GM13977 (cell line): ENCODE measurements around the gene AMER3.

Experiments used
- DNase-seq: peaks from one replicate; pipeline ENCODE4 v3.0.0; 2012; ENCODE audit warnings: low spot score
- in situ Hi-C: fragments of 300-500 bp; cut with MboI; formaldehyde crosslinking; loops from one replicate; pipeline ENCODE4 v1.12.0; 2022; ENCODE audit warnings: low sequenced_read_pairs, low pct_unique_long_range_greater_than_20kb, mixed read lengths, inconsistent platforms; ENCODE audit not compliant: unreplicated experiment
- TF ChIP-seq, protein P1 (sequence below): IDR thresholded peaks from 2 replicates; pipeline ENCODE4 v1.5.1; 2012; ENCODE audit warnings: mild to moderate bottlenecking, control low read depth; ENCODE audit not compliant: insufficient read depth; ENCODE audit errors: extremely low read depth, missing control alignments

The AMER3 gene

DNA sequence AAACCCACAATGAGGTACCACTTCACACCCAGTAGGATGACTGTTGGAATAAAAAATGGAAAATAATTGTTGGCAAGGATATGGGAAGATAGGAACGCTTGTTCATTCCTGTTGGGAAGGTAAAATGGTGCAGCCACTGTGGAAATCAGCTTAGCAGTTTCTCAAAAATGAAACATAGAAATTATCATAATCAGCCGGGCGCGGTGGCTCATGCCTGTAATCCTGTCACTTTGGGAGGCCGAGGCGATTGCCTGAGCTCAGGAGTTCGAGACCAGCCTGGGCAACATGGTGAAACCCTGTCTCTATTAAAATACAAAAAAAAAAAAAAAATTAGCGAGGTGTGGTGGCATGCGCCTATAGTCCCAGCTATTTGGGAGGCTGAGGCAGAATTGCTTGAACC lies 23.4 kb downstream of the AMER3 start:
- in situ Hi-C loops, result no loop called here
- DNase-seq, result no peak
- TF ChIP-seq, protein P1, sequence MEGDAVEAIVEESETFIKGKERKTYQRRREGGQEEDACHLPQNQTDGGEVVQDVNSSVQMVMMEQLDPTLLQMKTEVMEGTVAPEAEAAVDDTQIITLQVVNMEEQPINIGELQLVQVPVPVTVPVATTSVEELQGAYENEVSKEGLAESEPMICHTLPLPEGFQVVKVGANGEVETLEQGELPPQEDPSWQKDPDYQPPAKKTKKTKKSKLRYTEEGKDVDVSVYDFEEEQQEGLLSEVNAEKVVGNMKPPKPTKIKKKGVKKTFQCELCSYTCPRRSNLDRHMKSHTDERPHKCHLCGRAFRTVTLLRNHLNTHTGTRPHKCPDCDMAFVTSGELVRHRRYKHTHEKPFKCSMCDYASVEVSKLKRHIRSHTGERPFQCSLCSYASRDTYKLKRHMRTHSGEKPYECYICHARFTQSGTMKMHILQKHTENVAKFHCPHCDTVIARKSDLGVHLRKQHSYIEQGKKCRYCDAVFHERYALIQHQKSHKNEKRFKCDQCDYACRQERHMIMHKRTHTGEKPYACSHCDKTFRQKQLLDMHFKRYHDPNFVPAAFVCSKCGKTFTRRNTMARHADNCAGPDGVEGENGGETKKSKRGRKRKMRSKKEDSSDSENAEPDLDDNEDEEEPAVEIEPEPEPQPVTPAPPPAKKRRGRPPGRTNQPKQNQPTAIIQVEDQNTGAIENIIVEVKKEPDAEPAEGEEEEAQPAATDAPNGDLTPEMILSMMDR, result no peak

DNA sequence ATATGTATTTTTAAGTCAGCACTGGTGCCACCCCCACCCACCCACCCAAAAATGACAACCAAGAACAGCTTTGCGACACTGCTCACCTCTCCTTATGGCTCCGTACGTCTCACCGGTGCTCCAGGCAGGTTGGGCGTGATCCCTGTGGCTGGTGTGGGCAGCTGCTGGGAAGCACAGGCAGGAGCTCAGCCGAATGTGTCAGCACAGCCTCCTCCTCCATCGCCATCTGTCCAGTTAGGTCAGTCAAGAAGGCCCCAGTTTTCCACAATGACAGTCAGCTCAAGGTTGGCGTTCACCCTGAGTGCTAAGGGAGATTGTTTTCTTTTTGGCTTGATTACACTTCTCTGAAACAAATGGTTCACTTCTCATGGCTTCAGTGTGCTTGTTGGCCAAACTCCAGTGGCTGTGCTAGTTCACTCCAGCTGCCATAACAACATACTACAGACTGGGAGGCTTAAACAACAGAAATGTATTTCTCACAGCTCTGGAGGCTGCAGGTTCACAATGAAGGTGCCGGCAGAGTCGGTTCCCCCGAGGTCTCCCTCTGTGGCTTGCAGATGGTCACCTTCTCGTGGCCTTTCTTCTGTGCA lies 30.2 kb downstream of the AMER3 start:
- in situ Hi-C loops, result no loop called here
- TF ChIP-seq, protein P1, result no peak
- no peak for DNase-seq

DNA sequence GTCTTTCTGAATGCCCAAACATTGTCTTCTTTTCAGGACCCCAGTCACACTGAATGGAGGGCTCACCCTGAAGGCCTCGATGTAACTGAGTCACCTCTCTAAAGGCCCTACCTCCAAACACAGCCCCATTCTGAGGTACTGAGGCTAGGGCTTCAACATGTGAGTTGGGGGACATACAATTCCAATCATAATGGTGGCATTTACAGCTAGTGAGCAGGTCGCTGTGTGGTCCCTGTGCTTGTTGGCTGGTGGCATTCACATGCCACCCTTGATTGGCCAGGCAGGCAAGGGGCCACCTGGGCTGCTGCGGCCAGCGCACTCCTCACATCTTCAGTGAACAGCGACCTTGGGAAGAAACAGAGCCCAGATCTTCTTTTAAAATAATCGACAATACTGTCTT lies 30.7 kb downstream of the AMER3 start:
- in situ Hi-C loops, result no loop called here
- DNase-seq, result no peak
- TF ChIP-seq, protein P1, result no peak

DNA sequence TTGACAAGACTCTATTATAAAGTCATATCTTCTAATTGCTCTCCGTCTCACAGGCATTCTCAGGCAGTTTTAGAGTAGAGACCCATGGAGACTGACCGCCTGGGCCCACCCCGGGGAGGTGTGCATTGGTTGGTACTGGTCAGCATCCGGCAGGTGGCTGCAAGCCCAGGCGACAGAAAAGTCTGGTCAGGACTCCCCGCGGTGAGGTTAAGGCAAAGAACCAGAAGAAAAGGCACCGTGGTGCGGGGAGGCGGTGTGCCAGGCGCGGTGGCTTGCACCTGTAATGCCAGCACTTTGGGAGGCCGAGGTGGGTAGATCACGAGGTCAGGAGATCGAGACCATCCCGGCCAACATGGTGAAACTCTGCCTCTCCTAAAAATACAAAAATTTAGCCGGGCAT lies 32.5 kb downstream of the AMER3 start:
- TF ChIP-seq, protein P1, result no peak
- in situ Hi-C loops, result no loop called here

DNA sequence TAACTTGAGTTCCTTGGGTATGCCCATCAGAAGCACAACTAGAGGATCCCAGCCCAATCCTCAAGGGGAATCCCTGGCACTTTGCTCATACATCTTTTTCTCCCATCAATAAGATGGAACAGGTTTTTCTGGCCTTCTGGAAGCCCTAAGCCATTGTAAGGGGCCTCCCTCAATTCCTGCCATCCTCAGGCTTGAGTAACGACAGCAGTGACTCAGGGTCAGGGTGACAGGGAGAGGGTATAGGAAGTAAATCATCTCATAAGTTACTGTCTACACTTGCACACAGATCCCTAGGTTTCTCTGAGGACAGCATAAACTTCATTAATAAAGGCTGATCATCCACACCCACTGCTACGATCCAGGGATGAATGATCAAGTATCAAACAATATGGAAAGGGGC lies 35.0 kb downstream of the AMER3 start:
- in situ Hi-C loops, result no loop called here
- TF ChIP-seq, protein P1, result no peak

More for the DNA sequence above, 32.5 kb downstream of the AMER3 start:
- no peak for DNase-seq

DNA sequence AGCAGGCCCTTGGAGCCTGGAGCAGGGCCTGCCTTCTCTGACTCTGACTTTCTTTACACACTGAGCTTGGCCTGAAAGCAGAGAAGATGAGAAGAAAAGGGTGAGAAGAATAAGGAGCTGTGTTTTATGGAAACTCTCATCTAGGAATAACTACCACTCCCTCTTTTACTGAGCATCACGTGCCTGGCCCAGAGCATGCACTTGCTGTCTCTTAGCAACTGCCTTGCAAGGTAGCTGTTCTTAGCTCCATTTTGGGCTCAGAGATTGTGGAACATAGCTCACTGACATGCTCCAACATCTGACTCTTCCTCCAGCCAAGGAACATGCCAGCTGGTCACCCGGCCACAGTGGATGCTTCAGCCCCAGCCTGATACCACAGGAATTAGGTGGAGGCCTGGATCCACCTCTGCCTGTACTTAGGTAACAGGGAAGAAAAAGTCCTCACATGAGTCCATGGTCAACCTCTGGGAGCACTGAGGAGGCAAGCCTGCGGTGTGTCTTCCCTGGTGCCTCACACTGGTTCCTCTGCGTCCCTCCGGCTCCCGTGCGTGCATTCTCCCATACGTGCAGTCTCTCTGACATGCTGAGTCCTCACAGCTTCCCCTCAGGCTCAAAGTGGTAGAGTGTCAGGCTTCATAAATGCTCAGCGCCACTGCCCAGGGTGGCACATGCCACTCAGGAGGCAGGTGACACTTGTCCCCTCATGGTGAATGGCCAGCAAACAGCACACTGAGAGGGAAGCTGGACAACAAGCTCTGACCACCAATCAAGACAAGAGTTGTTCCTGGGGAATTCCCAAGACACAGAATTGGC lies 35.7 kb downstream of the AMER3 start:
- DNase-seq, result no peak

More for the DNA sequence above, 35.0 kb downstream of the AMER3 start:
- DNase-seq, result no peak

More for the DNA sequence above, 35.7 kb downstream of the AMER3 start:
- TF ChIP-seq, protein P1, result no peak
- in situ Hi-C loops, result no loop called here
